ENCODE measurements around the gene HDAC11. TPM values are rescaled to one million over a fixed set of nuclear protein-coding genes. Genes with fewer than 3 reads are reported as not detected.

Gene HDAC11
- total and polyA plus RNA-seq, 2 of the 13 experiments (the other 11 are each of a cell fraction or from before 2014, with no cell fraction given), result 13.7 to 33.1 TPM

DNA sequence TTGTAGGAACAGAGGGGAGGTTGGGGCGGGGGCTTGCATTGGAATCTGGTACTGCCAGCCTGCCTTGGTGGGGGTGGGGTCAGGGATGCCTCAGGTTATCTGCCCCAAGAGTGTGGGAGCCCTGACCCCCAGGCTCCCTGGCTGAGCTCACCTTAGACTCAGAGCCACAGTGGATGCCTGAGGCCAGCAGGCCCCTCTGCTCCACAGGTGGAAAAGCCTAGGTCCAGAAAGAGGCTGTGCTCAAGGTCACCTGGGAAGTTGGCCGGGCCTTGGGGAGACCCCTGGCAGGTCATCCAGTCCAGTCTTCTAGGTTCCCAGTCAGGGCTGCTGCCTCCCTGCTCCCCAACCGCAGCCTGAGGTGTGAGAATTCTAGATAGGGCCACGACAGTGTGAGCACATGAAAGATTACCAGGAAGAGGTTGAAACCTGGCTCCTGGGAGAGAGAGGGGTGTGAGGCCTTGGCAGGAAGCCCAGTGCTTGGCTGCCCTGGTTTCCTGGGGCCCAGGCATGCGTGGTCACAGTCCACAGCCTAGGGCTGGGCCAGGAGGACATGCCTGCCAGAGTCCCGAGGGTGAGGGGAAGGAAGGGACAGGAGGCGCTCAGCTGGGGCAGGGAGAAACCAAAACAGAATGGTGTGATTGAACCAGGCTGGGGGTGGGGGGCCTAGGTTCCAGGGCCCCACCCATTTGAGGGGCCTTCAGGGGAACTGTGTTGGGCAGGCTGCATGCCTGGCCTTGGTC is 4.9 kb downstream of the HDAC11 start (continued):
- TF ChIP-seq ZSCAN31 (CRISPR knock-in tag; IDR thresholded peaks at IDR 0.05; ENCODE audit: low read depth), result peak; percentile 78
- TF ChIP-seq HIVEP1 (CRISPR knock-in tag; IDR thresholded peaks at IDR 0.05), result peak; percentile 72
- TF ChIP-seq, protein P1, sequence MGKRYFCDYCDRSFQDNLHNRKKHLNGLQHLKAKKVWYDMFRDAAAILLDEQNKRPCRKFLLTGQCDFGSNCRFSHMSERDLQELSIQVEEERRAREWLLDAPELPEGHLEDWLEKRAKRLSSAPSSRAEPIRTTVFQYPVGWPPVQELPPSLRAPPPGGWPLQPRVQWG (CRISPR knock-in tag; IDR thresholded peaks at IDR 0.05; ENCODE audit: borderline replicate concordance, low read depth), result no peak
- no peak for TF ChIP-seq ZNF83 (CRISPR knock-in tag; IDR thresholded peaks at IDR 0.05; ENCODE audit: borderline replicate concordance)
- TF ChIP-seq SNRNP70 (IDR thresholded peaks at IDR 0.05; ENCODE audit: low read depth, low read length), result no peak
- no peak for TF ChIP-seq ZNF552 (CRISPR knock-in tag; IDR thresholded peaks at IDR 0.05; ENCODE audit: borderline replicate concordance)
- peak; percentile 90 for TF ChIP-seq SMAD9 (CRISPR knock-in tag; IDR thresholded peaks at IDR 0.05)
- TF ChIP-seq, protein P2, sequence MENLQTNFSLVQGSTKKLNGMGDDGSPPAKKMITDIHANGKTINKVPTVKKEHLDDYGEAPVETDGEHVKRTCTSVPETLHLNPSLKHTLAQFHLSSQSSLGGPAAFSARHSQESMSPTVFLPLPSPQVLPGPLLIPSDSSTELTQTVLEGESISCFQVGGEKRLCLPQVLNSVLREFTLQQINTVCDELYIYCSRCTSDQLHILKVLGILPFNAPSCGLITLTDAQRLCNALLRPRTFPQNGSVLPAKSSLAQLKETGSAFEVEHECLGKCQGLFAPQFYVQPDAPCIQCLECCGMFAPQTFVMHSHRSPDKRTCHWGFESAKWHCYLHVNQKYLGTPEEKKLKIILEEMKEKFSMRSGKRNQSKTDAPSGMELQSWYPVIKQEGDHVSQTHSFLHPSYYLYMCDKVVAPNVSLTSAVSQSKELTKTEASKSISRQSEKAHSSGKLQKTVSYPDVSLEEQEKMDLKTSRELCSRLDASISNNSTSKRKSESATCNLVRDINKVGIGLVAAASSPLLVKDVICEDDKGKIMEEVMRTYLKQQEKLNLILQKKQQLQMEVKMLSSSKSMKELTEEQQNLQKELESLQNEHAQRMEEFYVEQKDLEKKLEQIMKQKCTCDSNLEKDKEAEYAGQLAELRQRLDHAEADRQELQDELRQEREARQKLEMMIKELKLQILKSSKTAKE (CRISPR knock-in tag; IDR thresholded peaks at IDR 0.05; ENCODE audit: borderline replicate concordance), result no peak
- TF ChIP-seq ZFP36L2 (CRISPR knock-in tag; IDR thresholded peaks at IDR 0.05), result peak; percentile 72; the same call in 1 of the 2 replicates
- peak; percentile 63; the same call in 1 of the 2 replicates for TF ChIP-seq KAT7 (CRISPR knock-in tag; IDR thresholded peaks at IDR 0.05; ENCODE audit: borderline replicate concordance)
- no peak for TF ChIP-seq ZNF30 (CRISPR knock-in tag; IDR thresholded peaks at IDR 0.05)
- TF ChIP-seq ZNF577 (CRISPR knock-in tag; IDR thresholded peaks at IDR 0.05; ENCODE audit: borderline replicate concordance, low read depth), result no peak
- TF ChIP-seq ZNF839 (CRISPR knock-in tag; IDR thresholded peaks at IDR 0.05; ENCODE audit: borderline replicate concordance), result no peak
- no peak; the same call in 1 of the 2 replicates for TF ChIP-seq GZF1 (CRISPR knock-in tag; IDR thresholded peaks at IDR 0.05)
- TF ChIP-seq SP2 (CRISPR knock-in tag; IDR thresholded peaks at IDR 0.05), result no peak
- no peak for TF ChIP-seq ZNF468 (CRISPR knock-in tag; IDR thresholded peaks at IDR 0.05)
- TF ChIP-seq, protein P3, sequence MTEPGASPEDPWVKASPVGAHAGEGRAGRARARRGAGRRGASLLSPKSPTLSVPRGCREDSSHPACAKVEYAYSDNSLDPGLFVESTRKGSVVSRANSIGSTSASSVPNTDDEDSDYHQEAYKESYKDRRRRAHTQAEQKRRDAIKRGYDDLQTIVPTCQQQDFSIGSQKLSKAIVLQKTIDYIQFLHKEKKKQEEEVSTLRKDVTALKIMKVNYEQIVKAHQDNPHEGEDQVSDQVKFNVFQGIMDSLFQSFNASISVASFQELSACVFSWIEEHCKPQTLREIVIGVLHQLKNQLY (CRISPR knock-in tag; IDR thresholded peaks at IDR 0.05), result peak; percentile 77
- no peak; the same call in 1 of the 2 replicates for TF ChIP-seq ZNF816 (CRISPR knock-in tag; IDR thresholded peaks at IDR 0.05; ENCODE audit: borderline replicate concordance)
- TF ChIP-seq, protein P4, sequence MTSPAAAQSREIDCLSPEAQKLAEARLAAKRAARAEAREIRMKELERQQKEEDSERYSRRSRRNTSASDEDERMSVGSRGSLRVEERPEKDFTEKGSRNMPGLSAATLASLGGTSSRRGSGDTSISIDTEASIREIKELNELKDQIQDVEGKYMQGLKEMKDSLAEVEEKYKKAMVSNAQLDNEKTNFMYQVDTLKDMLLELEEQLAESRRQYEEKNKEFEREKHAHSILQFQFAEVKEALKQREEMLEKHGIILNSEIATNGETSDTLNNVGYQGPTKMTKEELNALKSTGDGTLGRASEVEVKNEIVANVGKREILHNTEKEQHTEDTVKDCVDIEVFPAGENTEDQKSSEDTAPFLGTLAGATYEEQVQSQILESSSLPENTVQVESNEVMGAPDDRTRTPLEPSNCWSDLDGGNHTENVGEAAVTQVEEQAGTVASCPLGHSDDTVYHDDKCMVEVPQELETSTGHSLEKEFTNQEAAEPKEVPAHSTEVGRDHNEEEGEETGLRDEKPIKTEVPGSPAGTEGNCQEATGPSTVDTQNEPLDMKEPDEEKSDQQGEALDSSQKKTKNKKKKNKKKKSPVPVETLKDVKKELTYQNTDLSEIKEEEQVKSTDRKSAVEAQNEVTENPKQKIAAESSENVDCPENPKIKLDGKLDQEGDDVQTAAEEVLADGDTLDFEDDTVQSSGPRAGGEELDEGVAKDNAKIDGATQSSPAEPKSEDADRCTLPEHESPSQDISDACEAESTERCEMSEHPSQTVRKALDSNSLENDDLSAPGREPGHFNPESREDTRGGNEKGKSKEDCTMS (CRISPR knock-in tag; conservative IDR thresholded peaks at IDR 0.05), result no peak
- TF ChIP-seq ZNF256 (CRISPR knock-in tag; conservative IDR thresholded peaks at IDR 0.05), result no peak
- no peak for TF ChIP-seq EP300 (IDR thresholded peaks at IDR 0.05; ENCODE audit: low read depth in 2 of 2, low read length in 2 of 2)
- peak; percentile 60; the same call in 1 of the 2 replicates for TF ChIP-seq EP300 (CRISPR knock-in tag; IDR thresholded peaks at IDR 0.05; ENCODE audit: borderline replicate concordance)
- no peak for TF ChIP-seq U2AF1 (optimal IDR thresholded peaks at IDR 0.05; ENCODE audit: low read depth, low read length)
- no peak for TF ChIP-seq AGO2 (optimal IDR thresholded peaks at IDR 0.05; ENCODE audit: low read depth, low read length)
- TF ChIP-seq MTA3 (CRISPR knock-in tag; IDR thresholded peaks at IDR 0.05), result no peak
- peak; percentile 69 for TF ChIP-seq ZNF605 (CRISPR knock-in tag; IDR thresholded peaks at IDR 0.05)

Data from HepG2 (cell line).